Measurements from ENCODE around the gene PATE2. TPM values are rescaled to one million over a fixed set of nuclear protein-coding genes. Genes with fewer than 3 reads are reported as not detected.

The PATE2 gene
- total RNA-seq, 4 donors from 2014 or later, result not detected

DNA sequence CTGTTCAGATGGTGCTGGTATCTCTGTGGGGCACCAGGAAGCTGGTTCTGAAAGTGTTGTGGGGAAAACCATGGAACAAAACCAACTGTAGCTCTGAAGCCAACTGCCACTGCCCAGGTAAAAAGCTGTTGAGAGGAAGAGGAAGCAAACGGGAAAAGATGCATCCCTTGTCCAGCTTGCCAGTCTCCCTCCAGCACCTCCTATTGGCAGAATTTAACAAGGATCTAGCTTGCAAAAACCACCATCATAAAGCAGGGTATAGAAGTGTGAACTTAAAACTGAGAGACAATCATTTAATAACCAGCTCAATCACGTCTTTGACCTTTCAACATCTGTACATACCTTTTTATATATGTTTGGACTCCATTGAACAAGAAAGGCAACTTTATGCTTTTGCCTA is 28.0 kb downstream of the PATE2 start:
- TF ChIP-seq, protein P1, sequence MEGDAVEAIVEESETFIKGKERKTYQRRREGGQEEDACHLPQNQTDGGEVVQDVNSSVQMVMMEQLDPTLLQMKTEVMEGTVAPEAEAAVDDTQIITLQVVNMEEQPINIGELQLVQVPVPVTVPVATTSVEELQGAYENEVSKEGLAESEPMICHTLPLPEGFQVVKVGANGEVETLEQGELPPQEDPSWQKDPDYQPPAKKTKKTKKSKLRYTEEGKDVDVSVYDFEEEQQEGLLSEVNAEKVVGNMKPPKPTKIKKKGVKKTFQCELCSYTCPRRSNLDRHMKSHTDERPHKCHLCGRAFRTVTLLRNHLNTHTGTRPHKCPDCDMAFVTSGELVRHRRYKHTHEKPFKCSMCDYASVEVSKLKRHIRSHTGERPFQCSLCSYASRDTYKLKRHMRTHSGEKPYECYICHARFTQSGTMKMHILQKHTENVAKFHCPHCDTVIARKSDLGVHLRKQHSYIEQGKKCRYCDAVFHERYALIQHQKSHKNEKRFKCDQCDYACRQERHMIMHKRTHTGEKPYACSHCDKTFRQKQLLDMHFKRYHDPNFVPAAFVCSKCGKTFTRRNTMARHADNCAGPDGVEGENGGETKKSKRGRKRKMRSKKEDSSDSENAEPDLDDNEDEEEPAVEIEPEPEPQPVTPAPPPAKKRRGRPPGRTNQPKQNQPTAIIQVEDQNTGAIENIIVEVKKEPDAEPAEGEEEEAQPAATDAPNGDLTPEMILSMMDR (IDR thresholded peaks at IDR 0.05), result no peak
- no peak for TF ChIP-seq POLR2A (IDR thresholded peaks at IDR 0.05)
- H3K4me3 ChIP-seq, result no peak overlapping the region

DNA sequence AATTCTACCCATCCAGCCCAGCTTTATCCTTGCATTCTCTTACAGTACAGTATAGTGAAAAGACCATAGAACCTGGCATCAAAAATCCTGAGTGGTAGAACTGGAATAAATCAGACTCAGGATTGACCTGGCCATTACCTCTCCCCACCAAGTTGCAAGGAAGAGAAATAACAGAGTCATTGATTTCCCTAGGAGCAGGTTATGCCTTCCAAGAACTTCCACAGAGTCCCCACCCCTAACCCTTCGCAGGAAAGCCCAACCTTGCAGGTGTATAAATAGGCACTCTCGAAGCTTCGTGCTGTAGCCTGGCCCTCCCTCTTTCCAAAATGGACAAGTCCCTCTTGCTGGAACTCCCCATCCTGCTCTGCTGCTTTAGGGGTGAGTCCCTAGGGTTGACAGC is 32.6 kb downstream of the PATE2 start, which contains the start of gene PATE1:
Gene PATE1, plus strand, starts transcription at position 301 of the 400 bp plus-strand sequence. Its CDS starts 26 bp downstream, at position 327.
- DNase-seq, result no peak
- no peaks in the 10 kb centered on the region for H3K4me1 ChIP-seq
- no peak within 1 kb of the TSS for H3K27ac ChIP-seq
- no peak within 1 kb of the TSS for H3K4me3 ChIP-seq
- H3K27me3 ChIP-seq, result no peaks in the 10 kb centered on the region
- H3K36me3 ChIP-seq, result no peaks in the 10 kb centered on the region
- no peaks in the 10 kb centered on the region for H3K9me3 ChIP-seq
- no peak for TF ChIP-seq POLR2A (IDR thresholded peaks at IDR 0.05)
- TF ChIP-seq, protein P1 (IDR thresholded peaks at IDR 0.05), result no peak

More for the DNA sequence above, 28.0 kb downstream of the PATE2 start:
- Histone ChIP-seq H3K4me1 (no peaks in the 10 kb centered on the region), H3K36me3 (no peaks in the 10 kb centered on the region), H3K9me3 (no peaks in the 10 kb centered on the region), H3K27ac (no peak overlapping the region), H3K27me3 (no peaks in the 10 kb centered on the region)
- no peak for DNase-seq

DNA sequence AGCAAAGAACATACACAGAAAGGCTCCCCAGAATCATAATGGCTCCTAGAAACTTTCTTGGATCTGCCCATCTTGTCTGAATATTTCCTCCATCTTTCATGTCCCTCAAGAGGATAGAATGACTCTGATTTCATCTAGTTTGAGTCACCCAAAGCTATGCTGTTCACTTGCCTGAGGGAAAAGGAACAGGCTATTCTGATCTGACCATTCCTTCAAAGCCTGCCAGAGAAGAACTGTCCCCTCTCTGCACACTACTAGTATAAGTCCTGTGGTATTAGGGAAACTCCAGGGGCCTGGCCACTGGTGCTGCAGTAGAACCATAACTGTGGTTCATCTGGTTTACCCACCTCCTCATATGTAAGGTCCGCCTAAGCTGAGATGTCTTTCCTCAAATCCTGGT is 34.9 kb downstream of the PATE2 start:
- Histone ChIP-seq H3K27ac (no peak overlapping the region), H3K36me3 (no peaks in the 10 kb centered on the region), H3K4me3 (no peak overlapping the region), H3K27me3 (no peaks in the 10 kb centered on the region), H3K9me3 (no peaks in the 10 kb centered on the region), H3K4me1 (no peaks in the 10 kb centered on the region)
- no peak for DNase-seq
- no peak for TF ChIP-seq POLR2A (IDR thresholded peaks at IDR 0.05)
- TF ChIP-seq, protein P1 (IDR thresholded peaks at IDR 0.05), result no peak

DNA sequence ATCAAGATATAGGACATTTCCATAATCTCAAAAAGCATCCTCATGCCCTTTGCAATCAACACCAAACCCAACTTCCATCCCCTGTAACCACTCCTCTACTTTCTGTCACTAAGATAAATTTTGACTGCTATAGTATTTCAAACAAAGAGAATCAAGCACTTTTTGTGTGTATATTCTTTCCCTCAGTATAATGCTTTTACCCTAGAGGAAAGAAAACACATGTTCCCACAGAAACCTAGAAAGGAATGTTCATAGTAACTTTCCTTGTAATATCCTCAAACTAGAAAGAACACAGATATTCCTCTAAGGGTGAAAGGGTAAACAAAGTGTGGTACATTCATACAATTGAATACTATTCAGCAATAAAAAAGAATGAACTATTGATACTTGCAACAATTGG is 38.0 kb downstream of the PATE2 start:
- Histone ChIP-seq H3K4me3 (no peak overlapping the region), H3K27ac (no peak overlapping the region)
- TF ChIP-seq POLR2A (IDR thresholded peaks at IDR 0.05), result no peak
- TF ChIP-seq, protein P1 (IDR thresholded peaks at IDR 0.05), result no peak

DNA sequence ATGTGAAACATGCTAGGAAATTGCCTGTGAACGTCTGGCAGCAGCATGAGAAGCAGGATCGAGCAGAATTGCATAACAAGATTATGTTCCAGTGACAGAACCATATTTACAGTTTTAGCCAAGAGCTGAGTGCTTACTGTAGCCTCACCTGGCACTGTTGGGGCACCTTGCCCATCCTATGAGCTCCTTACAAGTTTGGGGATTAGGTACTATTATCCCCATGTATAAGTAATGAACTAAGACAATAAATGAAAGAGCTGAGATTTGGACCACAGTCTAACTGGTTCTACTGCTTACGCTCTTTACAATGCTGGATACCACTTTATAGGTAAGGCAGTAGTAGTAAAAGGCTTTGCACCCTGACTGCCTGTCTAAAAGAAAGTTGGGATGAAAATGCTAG is 49.7 kb downstream of the PATE2 start:
- H3K27me3 ChIP-seq, result no peaks in the 10 kb centered on the region
- no peaks in the 10 kb centered on the region for H3K9me3 ChIP-seq
- no peaks in the 10 kb centered on the region for H3K4me1 ChIP-seq
- H3K36me3 ChIP-seq, result no peaks in the 10 kb centered on the region
- no peak for DNase-seq
- TF ChIP-seq POLR2A (IDR thresholded peaks at IDR 0.05), result no peak
- TF ChIP-seq, protein P1 (IDR thresholded peaks at IDR 0.05), result no peak
- no peak overlapping the region for H3K27ac ChIP-seq
- no peak overlapping the region for H3K4me3 ChIP-seq

More for the DNA sequence above, 38.0 kb downstream of the PATE2 start:
- DNase-seq, result no peak
- no peaks in the 10 kb centered on the region for H3K36me3 ChIP-seq
- no peaks in the 10 kb centered on the region for H3K4me1 ChIP-seq
- H3K27me3 ChIP-seq, result no peaks in the 10 kb centered on the region
- H3K9me3 ChIP-seq, result no peaks in the 10 kb centered on the region

Other genes starting within 250 kb of the PATE2 start
- 10 to 100 TPM; 43.4 to 92.4 (median 51.2) TPM for gene EI24, start 209.4 kb downstream of the PATE2 start, total RNA-seq
- gene STT3A, start 186.0 kb downstream of the PATE2 start, total RNA-seq, result 10 to 100 TPM; 36.3 to 73.1 (median 50.1) TPM
- 10 to 100 TPM in 1 of 4 donors, 1 to 10 TPM in 3; 4.2 to 13.2 (median 6.3) TPM for gene CHEK1, start 153.7 kb downstream of the PATE2 start, total RNA-seq
- not detected for gene ACRV1, start 98.0 kb downstream of the PATE2 start, total RNA-seq
- not detected for gene PATE1, start 32.5 kb downstream of the PATE2 start, total RNA-seq
- gene PATE3, start 9.3 kb upstream of the PATE2 start, total RNA-seq, result not detected
- not detected for gene PATE4, start 54.5 kb upstream of the PATE2 start, total RNA-seq
- gene HYLS1, start 108.8 kb upstream of the PATE2 start, total RNA-seq, result 1 to 10 TPM in 3 of 4 donors, not detected in 1; 2.7 to 3.3 (median 2.8) TPM
- gene PUS3, start 124.4 kb upstream of the PATE2 start, total RNA-seq, result 1 to 10 TPM; 2.5 to 7.9 (median 5.8) TPM
- under 1 TPM in 1 of 4 donors, not detected in 3; 0.40 TPM for gene DDX25, start 125.7 kb upstream of the PATE2 start, total RNA-seq
- gene VSIG10L2, start 167.2 kb upstream of the PATE2 start, total RNA-seq, result not detected

Data from Peyer's patch (tissue), 4 donors.